OCI-LY3 (cell line): ENCODE measurements around the gene IWS1.

Experiments
- EZH2phosphoT487 ChIP-seq: fragments of 200-600 bp; shearing (Covaris generic); IDR thresholded peaks from 2 replicates; pipeline ENCODE4 v1.6.1; 2018; ENCODE audit warnings: antibody characterized with exemption, mixed run types, low read depth
- TF ChIP-seq, protein P1 (sequence below): fragments of 200-600, 300-600 bp; sonication (generic); IDR thresholded peaks from 2 replicates; pipeline ENCODE4 v1.5.1; 2014; ENCODE audit warnings: antibody characterized with exemption, low read length, low read depth

DNA sequence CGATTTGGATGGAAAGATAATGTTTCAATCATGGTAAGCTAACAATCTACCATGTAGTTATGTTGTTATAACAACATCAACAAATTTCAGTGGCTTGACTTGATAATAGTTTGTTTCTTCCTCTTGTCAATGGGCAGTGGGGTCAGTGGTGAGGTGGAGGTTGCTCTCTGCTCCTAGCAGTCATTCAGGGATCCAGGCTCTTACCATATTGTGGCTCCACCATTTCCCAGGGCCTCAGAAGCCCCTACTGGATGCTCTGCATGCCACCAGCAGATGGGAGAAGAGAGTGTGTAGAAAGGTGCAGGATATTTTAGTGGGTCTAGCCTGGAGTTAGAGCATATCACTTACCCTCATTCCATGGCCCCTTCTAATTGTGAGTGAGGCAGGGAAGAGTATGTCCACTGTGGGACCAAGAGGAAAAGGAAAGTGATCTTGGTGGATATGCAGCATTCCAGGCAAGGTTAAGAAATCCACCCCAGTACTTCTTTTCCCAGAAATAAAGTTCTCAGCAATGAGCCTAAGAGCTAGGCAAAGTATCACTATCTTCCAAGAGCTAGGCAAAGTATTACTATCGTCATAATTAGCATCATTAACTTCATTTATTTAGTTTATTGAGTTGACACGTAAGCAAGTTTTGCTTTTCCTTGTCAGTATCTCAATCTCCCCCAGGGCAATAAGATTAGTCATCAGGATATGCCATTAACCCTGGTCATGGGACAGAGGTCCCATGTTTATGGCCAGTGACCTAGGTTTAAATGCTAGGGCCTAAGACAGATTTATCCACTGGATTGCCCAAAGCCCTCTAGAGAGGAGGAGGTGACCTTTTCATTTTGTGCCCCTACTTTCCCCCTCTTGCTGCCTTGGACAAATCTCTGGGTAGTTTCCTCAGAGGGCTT is 4.2 kb upstream of the IWS1 start:
- TF ChIP-seq, protein P1, sequence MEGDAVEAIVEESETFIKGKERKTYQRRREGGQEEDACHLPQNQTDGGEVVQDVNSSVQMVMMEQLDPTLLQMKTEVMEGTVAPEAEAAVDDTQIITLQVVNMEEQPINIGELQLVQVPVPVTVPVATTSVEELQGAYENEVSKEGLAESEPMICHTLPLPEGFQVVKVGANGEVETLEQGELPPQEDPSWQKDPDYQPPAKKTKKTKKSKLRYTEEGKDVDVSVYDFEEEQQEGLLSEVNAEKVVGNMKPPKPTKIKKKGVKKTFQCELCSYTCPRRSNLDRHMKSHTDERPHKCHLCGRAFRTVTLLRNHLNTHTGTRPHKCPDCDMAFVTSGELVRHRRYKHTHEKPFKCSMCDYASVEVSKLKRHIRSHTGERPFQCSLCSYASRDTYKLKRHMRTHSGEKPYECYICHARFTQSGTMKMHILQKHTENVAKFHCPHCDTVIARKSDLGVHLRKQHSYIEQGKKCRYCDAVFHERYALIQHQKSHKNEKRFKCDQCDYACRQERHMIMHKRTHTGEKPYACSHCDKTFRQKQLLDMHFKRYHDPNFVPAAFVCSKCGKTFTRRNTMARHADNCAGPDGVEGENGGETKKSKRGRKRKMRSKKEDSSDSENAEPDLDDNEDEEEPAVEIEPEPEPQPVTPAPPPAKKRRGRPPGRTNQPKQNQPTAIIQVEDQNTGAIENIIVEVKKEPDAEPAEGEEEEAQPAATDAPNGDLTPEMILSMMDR = no peak
- no peak for TF ChIP-seq EZH2phosphoT487
